22Rv1 (cell line): ENCODE results near the gene CNN3.

Experiments used
- ZFX ChIP-seq: fragments of 450-650 bp; IDR thresholded peaks from 2 replicates; pipeline ENCODE4 v1.6.1; 2017; ENCODE audit warnings: antibody characterized with exemption, borderline replicate concordance
- TF ChIP-seq, protein P1 (sequence below): fragments of 450-650 bp; IDR thresholded peaks from 2 replicates; pipeline ENCODE4 v1.5.1; 2017; ENCODE audit warnings: mild to moderate bottlenecking

DNA sequence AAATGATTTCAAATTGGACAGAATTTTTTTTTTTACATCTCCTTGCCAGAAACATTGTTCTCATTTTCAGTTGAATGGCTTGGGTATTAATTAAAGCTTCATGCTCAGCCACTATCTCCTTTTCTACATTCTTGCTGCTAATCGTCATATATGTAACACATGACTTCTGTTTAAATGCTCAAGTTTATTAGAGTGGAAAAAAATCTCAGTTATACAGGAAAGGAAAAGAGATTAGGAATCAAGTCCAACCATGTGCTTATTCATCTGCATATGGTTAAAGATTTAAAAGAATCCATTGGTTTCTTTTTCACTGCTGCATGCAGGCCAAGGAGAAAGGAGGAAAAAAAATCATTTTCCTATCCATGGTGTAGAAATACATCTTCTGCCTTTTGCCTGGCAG lies 47.3 kb upstream of the CNN3 start:
- TF ChIP-seq, protein P1, sequence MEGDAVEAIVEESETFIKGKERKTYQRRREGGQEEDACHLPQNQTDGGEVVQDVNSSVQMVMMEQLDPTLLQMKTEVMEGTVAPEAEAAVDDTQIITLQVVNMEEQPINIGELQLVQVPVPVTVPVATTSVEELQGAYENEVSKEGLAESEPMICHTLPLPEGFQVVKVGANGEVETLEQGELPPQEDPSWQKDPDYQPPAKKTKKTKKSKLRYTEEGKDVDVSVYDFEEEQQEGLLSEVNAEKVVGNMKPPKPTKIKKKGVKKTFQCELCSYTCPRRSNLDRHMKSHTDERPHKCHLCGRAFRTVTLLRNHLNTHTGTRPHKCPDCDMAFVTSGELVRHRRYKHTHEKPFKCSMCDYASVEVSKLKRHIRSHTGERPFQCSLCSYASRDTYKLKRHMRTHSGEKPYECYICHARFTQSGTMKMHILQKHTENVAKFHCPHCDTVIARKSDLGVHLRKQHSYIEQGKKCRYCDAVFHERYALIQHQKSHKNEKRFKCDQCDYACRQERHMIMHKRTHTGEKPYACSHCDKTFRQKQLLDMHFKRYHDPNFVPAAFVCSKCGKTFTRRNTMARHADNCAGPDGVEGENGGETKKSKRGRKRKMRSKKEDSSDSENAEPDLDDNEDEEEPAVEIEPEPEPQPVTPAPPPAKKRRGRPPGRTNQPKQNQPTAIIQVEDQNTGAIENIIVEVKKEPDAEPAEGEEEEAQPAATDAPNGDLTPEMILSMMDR, result no peak
- no peak for TF ChIP-seq ZFX
